Neural cell (in vitro differentiated cells): ENCODE data around the gene FRMD4A. TPM values are rescaled to one million over a fixed set of nuclear protein-coding genes. Genes with fewer than 3 reads are reported as not detected.

ENCODE experiments used
- H2AFZ ChIP-seq: fragments of 200-600, 300-800 bp; sonication (generic), shearing (Covaris generic); 2 replicates; pipeline ENCODE4 v1.6.0; 2014; ENCODE audit warnings: low read depth, mild to moderate bottlenecking, antibody characterized with exemption, low read length, moderate library complexity
- H3F3A ChIP-seq: fragments of 200-600 bp; shearing (Covaris generic); 2 replicates; pipeline ENCODE4 v1.6.1; 2016; ENCODE audit warnings: mild to moderate bottlenecking, moderate library complexity, mixed read lengths, antibody characterized with exemption, low read length; ENCODE audit not compliant: insufficient read depth, poor library complexity, severe bottlenecking
- H3K27ac ChIP-seq: fragments of 200-600, 300-800 bp; sonication (generic), shearing (Covaris generic); 2 replicates; pipeline ENCODE4 v1.5.1; 2014; ENCODE audit warnings: mild to moderate bottlenecking, low read length, moderate library complexity
- H3K27me3 ChIP-seq: fragments of 300-800, 200-600 bp; sonication (generic), shearing (Covaris generic); 2 replicates; pipeline ENCODE4 v1.6.0; 2014; ENCODE audit warnings: mild to moderate bottlenecking, low read depth, low read length, moderate library complexity; ENCODE audit not compliant: insufficient read depth
- H3K36me3 ChIP-seq: fragments of 300-800, 200-600 bp; sonication (generic), shearing (Covaris generic); 2 replicates; pipeline ENCODE4 v1.5.1; 2014; ENCODE audit warnings: mild to moderate bottlenecking, antibody characterized with exemption, low read length, moderate library complexity; ENCODE audit not compliant: insufficient read depth
- H3K4me2 ChIP-seq: fragments of 300-800, 200-600 bp; sonication (generic), shearing (Covaris generic); 2 replicates; pipeline ENCODE4 v1.6.0; 2014; ENCODE audit warnings: mild to moderate bottlenecking, low read length
- H3K4me3 ChIP-seq: fragments of 300-800, 200-600 bp; sonication (generic), shearing (Covaris generic); 2 replicates; pipeline ENCODE4 v1.5.1; 2014; ENCODE audit warnings: mild to moderate bottlenecking, low read length, moderate library complexity
- H3K79me2 ChIP-seq: fragments of 200-600 bp; shearing (Covaris generic); replicated peaks from 2 replicates; pipeline ENCODE4 v1.6.0; 2014; ENCODE audit warnings: mild to moderate bottlenecking, low read length, moderate library complexity; ENCODE audit not compliant: insufficient read depth
- H3K9ac ChIP-seq: fragments of 300-800, 200-600 bp; sonication (generic), shearing (Covaris generic); 2 replicates; pipeline ENCODE4 v1.6.1; 2016; ENCODE audit warnings: mild to moderate bottlenecking, low read length, mixed read lengths
- H3K9me2 ChIP-seq: fragments of 200-600 bp; shearing (Covaris generic); 2 replicates; pipeline ENCODE4 v1.6.1; 2016; ENCODE audit warnings: mild to moderate bottlenecking, low read length, mixed read lengths; ENCODE audit not compliant: insufficient read depth
- H3K9me3 ChIP-seq: fragments of 200-600, 300-800 bp; sonication (generic), shearing (Covaris generic); 2 replicates; pipeline ENCODE4 v1.6.1; 2016; ENCODE audit warnings: mild to moderate bottlenecking, mixed run types, low read length, moderate library complexity, mixed read lengths
- H4K20me1 ChIP-seq: fragments of 200-600 bp; shearing (Covaris generic); 2 replicates; pipeline ENCODE4 v1.6.1; 2016; ENCODE audit warnings: mild to moderate bottlenecking, mixed run types; ENCODE audit not compliant: insufficient read depth
- EP300 ChIP-seq: fragments of 450-650 bp; conservative IDR thresholded peaks from 2 replicates; pipeline ENCODE4 v1.6.1; 2014; ENCODE audit warnings: antibody characterized with exemption, mild to moderate bottlenecking, moderate library complexity; ENCODE audit not compliant: poor library complexity, severe bottlenecking
- EZH2 ChIP-seq: fragments of 200-600, 300-800 bp; shearing (Covaris generic), sonication (generic); IDR thresholded peaks from 2 replicates; pipeline ENCODE4 v1.6.1; 2014; ENCODE audit warnings: antibody characterized with exemption, low read length, borderline replicate concordance, mild to moderate bottlenecking; ENCODE audit not compliant: insufficient read depth, poor library complexity, severe bottlenecking
- MXI1 ChIP-seq: fragments of 450-650 bp; conservative IDR thresholded peaks from 2 replicates; pipeline ENCODE4 v1.6.1; 2014; ENCODE audit warnings: antibody characterized with exemption, mild to moderate bottlenecking; ENCODE audit not compliant: poor library complexity, severe bottlenecking
- POLR2AphosphoS5 ChIP-seq: IDR thresholded peaks from 2 replicates; pipeline ENCODE4 v1.6.1; 2012
- RAD21 ChIP-seq: fragments of 450-650 bp; conservative IDR thresholded peaks from 2 replicates; pipeline ENCODE4 v1.6.1; 2014; ENCODE audit warnings: antibody characterized with exemption, mild to moderate bottlenecking, moderate library complexity
- REST ChIP-seq: IDR thresholded peaks from 2 replicates; pipeline ENCODE4 v1.6.1; 2012; ENCODE audit warnings: borderline replicate concordance
- SMC3 ChIP-seq: fragments of 450-650 bp; conservative IDR thresholded peaks from 2 replicates; pipeline ENCODE4 v1.6.1; 2014; ENCODE audit warnings: antibody characterized with exemption, mild to moderate bottlenecking, moderate library complexity; ENCODE audit not compliant: poor library complexity
- TAF1 ChIP-seq: IDR thresholded peaks from 2 replicates; pipeline ENCODE4 v1.6.1; 2012; ENCODE audit warnings: low read depth
- polyA plus RNA-seq: library from polyadenylated mRNA; depleted of rRNA; stranded (reverse); fragments of >200 nt; gene quantifications from 2 replicates; pipeline ENCODE4 v1.2.3, GENCODE V29; 2014
- TF ChIP-seq, protein P1 (sequence below): fragments of 450-650 bp; IDR thresholded peaks from 2 replicates; pipeline ENCODE4 v1.5.1; 2014; ENCODE audit warnings: antibody characterized with exemption, mild to moderate bottlenecking, moderate library complexity; ENCODE audit not compliant: poor library complexity, severe bottlenecking

The FRMD4A gene
- polyA plus RNA-seq, 1 donor from 2014 or later, result 36.5 TPM

DNA sequence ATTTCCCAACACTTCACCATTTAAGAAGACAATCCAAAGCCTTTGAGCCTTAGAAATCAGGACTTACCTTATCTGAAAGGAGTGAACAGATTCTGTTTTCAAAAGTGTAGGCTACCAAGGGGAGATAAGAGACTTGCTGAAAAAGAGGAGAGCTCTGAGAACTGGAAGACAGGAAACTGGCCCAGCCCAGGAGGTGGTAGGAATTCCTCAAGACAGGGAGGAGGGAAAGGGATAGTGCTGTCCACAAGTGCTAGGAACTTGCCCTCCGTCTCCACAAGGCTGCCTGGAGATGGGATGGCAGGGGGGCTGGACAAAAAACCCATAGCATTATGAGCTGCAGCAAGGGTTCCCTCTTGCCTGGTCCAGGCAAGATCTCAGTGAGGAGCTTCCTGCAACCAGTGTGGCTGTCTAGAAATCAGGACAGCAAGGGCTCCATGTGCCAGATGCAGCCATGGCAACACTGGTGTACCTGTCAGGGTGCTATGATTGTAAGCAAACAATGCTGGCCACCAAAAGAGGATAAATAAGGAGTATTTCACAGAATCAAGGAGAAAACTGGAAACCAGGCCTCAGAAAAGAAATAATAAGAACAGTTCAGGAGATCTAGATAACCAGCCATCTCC is 22.7 kb upstream of the FRMD4A start:
- H3K9ac ChIP-seq, result no peak overlapping the region
- H3K4me2 ChIP-seq, result no peak overlapping the region
- H3K36me3 ChIP-seq, result no peaks in the 10 kb centered on the region
- H3K27me3 ChIP-seq, result no peaks in the 10 kb centered on the region
- H4K20me1 ChIP-seq, result no peaks in the 10 kb centered on the region
- TF ChIP-seq SMC3 (no peak), EZH2 (no peak), POLR2AphosphoS5 (no peak), RAD21 (no peak), REST (no peak)
- TF ChIP-seq, protein P1, sequence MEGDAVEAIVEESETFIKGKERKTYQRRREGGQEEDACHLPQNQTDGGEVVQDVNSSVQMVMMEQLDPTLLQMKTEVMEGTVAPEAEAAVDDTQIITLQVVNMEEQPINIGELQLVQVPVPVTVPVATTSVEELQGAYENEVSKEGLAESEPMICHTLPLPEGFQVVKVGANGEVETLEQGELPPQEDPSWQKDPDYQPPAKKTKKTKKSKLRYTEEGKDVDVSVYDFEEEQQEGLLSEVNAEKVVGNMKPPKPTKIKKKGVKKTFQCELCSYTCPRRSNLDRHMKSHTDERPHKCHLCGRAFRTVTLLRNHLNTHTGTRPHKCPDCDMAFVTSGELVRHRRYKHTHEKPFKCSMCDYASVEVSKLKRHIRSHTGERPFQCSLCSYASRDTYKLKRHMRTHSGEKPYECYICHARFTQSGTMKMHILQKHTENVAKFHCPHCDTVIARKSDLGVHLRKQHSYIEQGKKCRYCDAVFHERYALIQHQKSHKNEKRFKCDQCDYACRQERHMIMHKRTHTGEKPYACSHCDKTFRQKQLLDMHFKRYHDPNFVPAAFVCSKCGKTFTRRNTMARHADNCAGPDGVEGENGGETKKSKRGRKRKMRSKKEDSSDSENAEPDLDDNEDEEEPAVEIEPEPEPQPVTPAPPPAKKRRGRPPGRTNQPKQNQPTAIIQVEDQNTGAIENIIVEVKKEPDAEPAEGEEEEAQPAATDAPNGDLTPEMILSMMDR, result no peak
- no peak overlapping the region for H3K27ac ChIP-seq
- no peaks in the 10 kb centered on the region for H3F3A ChIP-seq
- no peak overlapping the region for H3K4me3 ChIP-seq
- no peak overlapping the region for H2AFZ ChIP-seq
- no peaks in the 10 kb centered on the region for H3K9me3 ChIP-seq
- H3K79me2 ChIP-seq, result no peaks in the 10 kb centered on the region
- H3K9me2 ChIP-seq, result no peaks in the 10 kb centered on the region

DNA sequence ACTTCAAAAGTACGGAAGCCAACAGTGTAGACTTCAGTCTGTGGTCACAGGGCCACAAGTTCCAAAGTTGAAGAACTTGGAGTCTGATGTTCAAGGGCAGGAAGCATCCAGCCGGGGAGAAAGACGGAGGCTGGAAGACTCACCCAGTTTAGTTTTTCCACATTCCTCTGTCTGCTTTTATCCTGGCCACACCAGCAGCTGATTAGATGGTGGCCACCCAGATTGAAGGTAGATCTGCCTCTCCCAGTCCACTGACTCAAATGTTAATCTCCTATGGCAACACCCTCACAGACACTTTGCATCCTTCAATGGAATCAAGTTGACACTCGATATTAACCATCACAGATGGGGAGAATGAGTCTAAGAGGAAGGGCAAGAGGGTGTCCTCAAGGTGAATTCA is 19.3 kb upstream of the FRMD4A start:
- Histone ChIP-seq H3K36me3 (no peaks in the 10 kb centered on the region), H3F3A (no peaks in the 10 kb centered on the region), H3K79me2 (no peaks in the 10 kb centered on the region), H3K9ac (no peak overlapping the region), H3K4me3 (no peak overlapping the region), H3K27ac (no peak overlapping the region), H3K9me2 (no peaks in the 10 kb centered on the region), H3K27me3 (no peaks in the 10 kb centered on the region), H4K20me1 (no peaks in the 10 kb centered on the region), H3K9me3 (no peaks in the 10 kb centered on the region), H3K4me2 (no peak overlapping the region), H2AFZ (no peak overlapping the region)
- TF ChIP-seq SMC3, result no peak
- TF ChIP-seq EP300, result no peak
- no peak for TF ChIP-seq REST
- TF ChIP-seq, protein P1, result no peak
- TF ChIP-seq RAD21, result no peak
- no peak for TF ChIP-seq POLR2AphosphoS5
- no peak for TF ChIP-seq MXI1
- TF ChIP-seq TAF1, result no peak
- TF ChIP-seq EZH2, result no peak
